Activated T-helper 2 cell treated with anti-CD3 and anti-CD28 coated beads, Interferon-gamma antibody, Interleukin-2, Interleukin-4, amounts not matched to agents 10 μg/mL and 5 μg/mL and 100 μg/mL, durations not matched to agents 14 hours and 24 hours and 36 hours (primary cell): ENCODE data around the gene PDE4D. TPM values are rescaled to one million over a fixed set of nuclear protein-coding genes. Genes with fewer than 3 reads are reported as not detected.

ENCODE experiments used
- DNase-seq: peaks from one replicate; pipeline ENCODE4 v3.0.0; 2021; ENCODE audit warnings: low spot score
- H3K27ac Mint-ChIP-seq: one replicate; pipeline ENCODE4 v1.8.0; 2021; ENCODE audit warnings: mixed read lengths
- H3K27me3 Mint-ChIP-seq: one replicate; pipeline ENCODE4 v1.8.0; 2021; ENCODE audit warnings: low read depth, mixed read lengths
- H3K36me3 Mint-ChIP-seq: one replicate; pipeline ENCODE4 v1.8.0; 2021; ENCODE audit warnings: low read depth, mixed read lengths
- H3K4me1 Mint-ChIP-seq: one replicate; pipeline ENCODE4 v1.8.0; 2021; ENCODE audit warnings: low read depth, mixed read lengths
- H3K4me3 Mint-ChIP-seq: one replicate; pipeline ENCODE4 v1.8.0; 2021; ENCODE audit warnings: low read depth, mild to moderate bottlenecking, moderate library complexity, mixed read lengths
- H3K9me3 Mint-ChIP-seq: one replicate; pipeline ENCODE4 v1.8.0; 2021; ENCODE audit warnings: mixed read lengths
- intact Hi-C: fragments of 100-400 bp; cut with micrococcal nuclease; formaldehyde crosslinking; loops from one replicate; pipeline ENCODE4 v1.15.1; 2023
- total RNA-seq: library from RNA; stranded (reverse); gene quantifications from 2 replicates; pipeline ENCODE4 v1.2.3, GENCODE V29; 2022

PDE4D gene
- total RNA-seq, 1 donor from 2014 or later: 102 TPM

DNA sequence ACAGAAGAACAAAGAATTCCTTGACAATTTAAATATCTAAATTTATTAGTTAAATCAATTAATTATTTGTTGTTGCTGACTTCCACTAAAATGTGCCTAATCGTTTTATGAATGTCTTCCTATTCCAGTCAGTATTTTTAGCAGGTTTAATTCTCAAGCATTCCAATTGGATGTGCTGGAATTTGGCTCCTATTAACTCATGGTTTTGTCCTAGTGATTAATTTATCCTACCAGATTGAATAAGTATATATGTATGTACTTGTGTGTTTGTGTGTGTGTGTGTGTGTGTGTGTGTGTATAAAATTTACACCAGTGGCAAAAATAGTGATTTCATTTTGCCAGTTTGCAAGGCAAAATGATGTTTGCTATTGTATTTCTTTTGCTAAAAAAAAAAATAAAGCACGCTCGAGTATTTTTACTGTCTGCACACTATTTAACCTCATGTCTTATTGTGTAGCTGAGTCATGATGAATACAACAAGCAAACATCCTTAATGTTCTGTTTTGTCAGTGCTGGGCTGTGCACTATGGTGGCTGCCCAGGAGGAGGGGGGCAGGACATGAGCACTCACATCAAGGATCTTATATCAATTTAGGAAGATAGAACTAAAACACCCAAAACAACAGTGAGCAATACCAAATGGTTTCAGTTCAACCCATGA lies 375.5 kb downstream of the PDE4D start:
- no peak for DNase-seq
- Mint-ChIP-seq H3K4me3 (no peak overlapping the region), H3K4me1 (no peaks in the 10 kb centered on the region), H3K9me3 (no peaks in the 10 kb centered on the region), H3K27me3 (no peaks in the 10 kb centered on the region), H3K27ac (no peak overlapping the region), H3K36me3 (no peaks in the 10 kb centered on the region)
- intact Hi-C loops: no loop called here

DNA sequence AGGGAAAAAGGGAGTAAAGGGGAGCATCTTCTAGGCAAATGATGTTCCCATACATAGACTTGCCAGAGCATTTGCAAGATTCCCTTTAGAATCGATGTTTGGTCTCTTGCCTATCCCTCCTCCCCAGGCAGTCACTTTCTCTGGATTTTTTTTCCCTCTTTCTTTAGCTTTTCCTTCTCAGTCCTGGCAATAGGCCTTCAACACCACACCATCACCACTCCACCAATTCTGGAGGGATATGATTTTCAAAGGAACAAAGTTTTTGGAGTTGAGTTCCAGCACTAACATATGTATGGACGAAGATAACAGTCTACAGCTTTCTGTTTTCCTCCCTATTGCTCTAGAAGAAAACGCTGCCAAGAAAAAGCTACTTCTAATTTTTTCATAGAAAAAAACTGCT lies 377.4 kb downstream of the PDE4D start:
- no peaks in the 10 kb centered on the region for H3K9me3 Mint-ChIP-seq
- H3K4me3 Mint-ChIP-seq: no peak overlapping the region
- no peak overlapping the region for H3K27ac Mint-ChIP-seq
- no peaks in the 10 kb centered on the region for H3K4me1 Mint-ChIP-seq
- peaks cover 2% of the 10 kb centered on the region for H3K27me3 Mint-ChIP-seq
- H3K36me3 Mint-ChIP-seq: no peaks in the 10 kb centered on the region
- intact Hi-C loops: no loop called here
- no peak for DNase-seq

DNA sequence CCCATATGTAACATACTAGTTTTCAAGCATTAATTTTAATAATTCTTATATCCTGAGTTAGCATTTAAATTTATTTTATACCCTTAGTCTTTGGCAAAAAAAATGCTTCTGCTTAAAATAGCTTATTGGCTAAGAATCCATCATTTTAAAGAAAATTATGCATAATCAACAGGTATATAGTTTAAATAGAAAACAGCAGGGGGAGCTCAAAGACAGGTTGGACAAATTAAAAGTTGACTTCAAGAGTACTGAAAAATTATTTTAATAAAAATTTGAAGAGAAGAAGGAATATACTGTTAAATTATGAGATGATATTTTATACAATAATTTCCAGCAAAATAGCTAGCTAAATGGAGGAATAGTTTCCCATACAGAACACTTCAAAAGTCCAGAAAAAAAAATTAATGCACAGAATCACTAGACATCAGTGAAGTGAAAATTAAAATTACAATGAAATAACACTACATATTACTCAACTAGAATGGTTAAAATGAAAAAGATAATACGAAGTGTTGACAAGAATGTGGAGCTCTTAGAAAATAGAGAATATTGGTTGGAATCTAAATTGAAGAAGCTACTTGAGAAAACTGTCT lies 387.1 kb downstream of the PDE4D start:
- Mint-ChIP-seq H3K4me3 (no peak overlapping the region), H3K4me1 (no peaks in the 10 kb centered on the region), H3K27ac (no peak overlapping the region), H3K27me3 (peaks cover 5% of the 10 kb centered on the region), H3K36me3 (no peaks in the 10 kb centered on the region), H3K9me3 (no peaks in the 10 kb centered on the region)
- DNase-seq: no peak
- intact Hi-C loops: loop anchor here (1.0 kb wide), 1 partner anchor 167 kb away; no protein-coding TSS in a partner anchor

DNA sequence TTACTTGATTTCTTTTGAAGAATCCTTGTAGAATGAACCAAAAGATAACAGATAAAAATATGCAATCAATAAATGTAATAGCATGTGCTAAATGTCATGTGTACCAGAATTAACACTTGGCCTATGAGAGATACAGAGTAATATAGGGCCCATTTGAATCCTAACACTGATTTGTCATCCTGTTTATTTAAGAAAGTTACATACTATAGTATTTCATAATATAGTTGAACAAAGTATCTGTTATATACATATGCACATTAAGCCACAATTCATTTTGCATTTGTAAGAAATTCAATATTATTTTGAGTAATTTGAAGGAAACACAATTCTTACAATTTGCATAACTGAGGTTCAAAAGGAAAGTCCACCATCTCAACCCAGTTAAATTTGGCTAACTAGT lies 389.5 kb downstream of the PDE4D start:
- H3K27me3 Mint-ChIP-seq: peaks cover 10% of the 10 kb centered on the region
- H3K27ac Mint-ChIP-seq: no peak overlapping the region
- intact Hi-C loops: no loop called here
- H3K36me3 Mint-ChIP-seq: no peaks in the 10 kb centered on the region
- DNase-seq: no peak
- H3K9me3 Mint-ChIP-seq: no peaks in the 10 kb centered on the region
- H3K4me1 Mint-ChIP-seq: no peaks in the 10 kb centered on the region
- H3K4me3 Mint-ChIP-seq: no peak overlapping the region

DNA sequence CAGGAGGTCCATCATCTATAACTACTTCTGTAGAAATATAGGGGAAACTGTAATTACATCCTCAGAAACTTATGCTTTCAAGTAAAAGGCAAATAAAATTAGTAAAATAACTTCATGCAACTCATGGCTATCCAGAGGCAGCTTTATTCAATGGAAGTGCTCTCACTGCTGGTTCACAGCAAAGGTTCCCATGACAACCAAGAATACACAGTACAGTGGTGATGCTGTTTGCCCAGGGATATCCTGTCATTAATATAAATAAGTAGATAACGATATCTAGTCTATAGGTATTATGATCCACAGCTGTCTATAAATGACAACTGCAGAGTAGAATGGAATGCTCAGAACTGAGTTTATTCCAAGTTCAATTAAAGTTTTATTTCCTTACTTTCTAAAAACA lies 390.3 kb downstream of the PDE4D start:
- Mint-ChIP-seq H3K9me3 (no peaks in the 10 kb centered on the region), H3K4me3 (no peak overlapping the region), H3K4me1 (no peaks in the 10 kb centered on the region), H3K36me3 (no peaks in the 10 kb centered on the region), H3K27ac (no peak overlapping the region), H3K27me3 (peaks cover 13% of the 10 kb centered on the region)
- DNase-seq: no peak
- intact Hi-C loops: no loop called here

DNA sequence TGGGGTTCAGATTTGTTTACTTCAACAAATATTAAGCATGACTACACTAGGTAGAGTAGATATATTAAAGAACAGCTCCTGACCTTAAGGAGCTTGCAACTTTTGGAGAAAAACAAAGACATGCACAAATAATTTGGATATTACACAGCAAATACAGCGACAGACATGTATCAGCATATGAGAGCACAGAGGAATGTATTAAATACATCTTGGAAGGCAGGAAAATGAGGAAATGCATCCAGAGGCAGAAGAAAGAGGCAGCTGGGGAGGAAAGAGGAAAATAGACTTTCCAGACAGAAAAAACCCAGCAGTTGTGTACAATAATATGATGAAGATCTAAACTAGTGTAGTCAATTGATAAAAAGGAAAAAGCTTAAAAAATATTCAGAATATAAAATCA lies 392.2 kb downstream of the PDE4D start:
- no peak for DNase-seq
- no peak overlapping the region for H3K4me3 Mint-ChIP-seq

DNA sequence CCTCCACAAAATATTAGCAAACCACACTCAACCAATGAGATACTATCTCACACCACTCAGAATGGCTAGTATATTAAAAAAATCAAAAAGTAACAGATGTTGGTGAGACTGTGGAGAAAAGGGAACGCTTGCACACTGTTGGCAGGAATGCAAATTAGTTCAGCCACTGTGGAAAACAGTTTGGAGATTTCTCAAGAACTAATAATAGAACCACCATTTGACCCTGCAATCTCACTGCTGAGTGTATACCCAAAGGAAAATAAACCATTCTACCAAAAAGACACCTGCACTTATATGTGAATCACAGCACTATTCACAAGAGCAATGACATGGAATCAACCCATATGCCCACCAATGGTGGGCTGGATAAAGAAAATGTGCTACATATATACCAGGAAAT lies 393.5 kb downstream of the PDE4D start:
- no peak for DNase-seq
- Mint-ChIP-seq H3K27ac (no peak overlapping the region), H3K36me3 (no peaks in the 10 kb centered on the region), H3K4me1 (no peaks in the 10 kb centered on the region), H3K4me3 (no peak overlapping the region), H3K9me3 (no peaks in the 10 kb centered on the region), H3K27me3 (peaks cover 15% of the 10 kb centered on the region)
- intact Hi-C loops: no loop called here

More for the DNA sequence above, 392.2 kb downstream of the PDE4D start:
- Mint-ChIP-seq H3K27me3 (peaks cover 15% of the 10 kb centered on the region), H3K36me3 (no peaks in the 10 kb centered on the region), H3K4me1 (no peaks in the 10 kb centered on the region), H3K9me3 (no peaks in the 10 kb centered on the region), H3K27ac (no peak overlapping the region)
- intact Hi-C loops: no loop called here

DNA sequence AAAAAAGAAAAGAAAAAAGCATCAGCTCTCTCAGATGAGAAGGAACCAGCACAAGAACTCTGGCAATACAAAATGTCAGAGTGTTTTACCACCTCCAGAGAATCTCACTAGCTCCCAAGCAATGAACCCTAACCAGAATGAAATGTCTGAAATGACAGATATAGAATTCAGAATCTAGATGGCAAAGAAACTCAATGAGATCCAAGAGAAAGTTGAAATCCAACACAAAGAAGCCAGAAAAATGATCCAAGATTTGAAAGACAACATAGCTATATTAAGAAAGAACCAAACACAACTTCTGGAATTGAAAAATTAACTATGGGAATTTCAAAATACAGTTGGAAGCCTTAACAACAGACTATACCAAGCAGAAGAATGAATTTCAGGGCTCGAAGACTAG lies 396.3 kb downstream of the PDE4D start:
- no peaks in the 10 kb centered on the region for H3K9me3 Mint-ChIP-seq
- no peak for DNase-seq
- no peak overlapping the region for H3K4me3 Mint-ChIP-seq
- H3K27ac Mint-ChIP-seq: no peak overlapping the region
- peaks cover 15% of the 10 kb centered on the region for H3K27me3 Mint-ChIP-seq
- intact Hi-C loops: loop anchor here (2.0 to 5.0 kb wide), 2 partner anchors 106 to 310 kb away; no protein-coding TSS in a partner anchor
- H3K36me3 Mint-ChIP-seq: no peaks in the 10 kb centered on the region
- H3K4me1 Mint-ChIP-seq: no peaks in the 10 kb centered on the region

DNA sequence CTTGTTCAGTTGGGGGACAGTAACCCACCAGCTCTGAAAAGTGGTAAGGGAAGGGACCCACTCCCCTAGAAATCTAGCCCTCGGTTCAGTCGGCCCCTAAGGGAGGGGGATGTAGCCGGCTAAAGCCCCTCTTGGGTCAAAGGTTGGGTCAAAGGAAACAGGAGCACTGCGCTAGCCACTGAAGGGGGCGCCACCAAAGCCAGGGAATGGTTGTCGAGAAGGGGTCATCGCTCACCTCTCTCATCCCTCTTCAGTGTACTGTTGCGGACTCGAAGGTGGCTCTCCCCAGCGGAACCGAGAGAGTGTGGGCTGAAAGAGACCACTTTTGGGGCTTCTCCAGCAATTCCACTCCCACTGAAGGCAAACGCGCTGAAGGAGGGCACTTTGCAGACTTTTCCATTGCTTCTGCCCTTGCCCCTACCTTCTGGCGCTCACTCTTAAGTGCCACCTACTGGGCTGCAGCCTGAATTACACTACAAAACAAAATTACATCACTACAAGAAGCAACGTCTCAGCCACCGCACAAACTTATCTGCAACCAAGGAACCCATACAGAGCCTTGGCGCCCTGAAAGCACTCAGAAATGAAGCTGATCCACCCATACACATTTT lies 396.9 kb downstream of the PDE4D start:
- no peaks in the 10 kb centered on the region for H3K9me3 Mint-ChIP-seq
- peaks cover 12% of the 10 kb centered on the region for H3K27me3 Mint-ChIP-seq
- H3K4me3 Mint-ChIP-seq: no peak overlapping the region
- H3K36me3 Mint-ChIP-seq: no peaks in the 10 kb centered on the region
- no peaks in the 10 kb centered on the region for H3K4me1 Mint-ChIP-seq
- intact Hi-C loops: loop anchor here (2.0 to 5.0 kb wide), 2 partner anchors 106 to 309 kb away; no protein-coding TSS in a partner anchor
- DNase-seq: no peak
- H3K27ac Mint-ChIP-seq: no peak overlapping the region

DNA sequence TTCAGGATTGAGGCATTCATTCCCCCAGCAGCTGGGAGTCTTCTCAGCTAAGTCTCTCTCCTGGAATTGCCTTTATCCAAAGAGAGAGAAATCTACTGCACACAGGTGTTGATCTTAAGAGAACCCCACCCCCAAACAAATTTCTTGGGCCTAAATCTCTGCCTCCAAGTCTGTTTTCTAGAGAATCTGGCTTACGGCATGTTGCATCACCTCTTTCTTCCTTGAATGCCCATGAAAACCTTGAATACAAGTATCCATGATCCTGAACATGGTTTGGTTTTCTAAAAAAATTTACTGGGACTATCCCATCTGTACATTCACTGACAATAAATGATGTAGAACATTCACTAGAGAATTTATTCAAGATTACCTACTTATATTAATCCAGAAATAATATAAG lies 401.6 kb downstream of the PDE4D start:
- Mint-ChIP-seq H3K4me1 (peaks cover 2% of the 10 kb centered on the region), H3K36me3 (no peaks in the 10 kb centered on the region), H3K4me3 (no peak overlapping the region), H3K9me3 (no peaks in the 10 kb centered on the region), H3K27me3 (peaks cover 3% of the 10 kb centered on the region), H3K27ac (no peak overlapping the region)
- intact Hi-C loops: no loop called here
- DNase-seq: no peak

DNA sequence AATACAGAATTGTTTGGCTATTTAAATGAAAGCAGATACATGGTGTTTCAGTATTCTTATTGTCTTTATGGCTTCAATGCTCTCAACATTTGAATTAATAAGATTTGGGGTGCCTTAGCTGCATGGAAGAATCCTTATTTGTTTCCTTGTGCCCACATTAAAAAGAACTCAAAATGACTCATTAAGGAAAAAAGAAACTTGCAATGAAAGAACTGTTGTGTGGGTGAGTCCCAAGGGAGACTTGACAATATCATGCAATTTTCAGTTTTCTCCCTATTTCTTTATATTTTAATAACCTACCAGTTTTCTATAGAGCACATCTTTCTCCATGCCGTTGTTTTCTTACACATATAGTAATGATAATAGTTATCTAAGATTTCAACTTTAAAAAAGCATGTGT lies 404.0 kb downstream of the PDE4D start:
- Mint-ChIP-seq H3K9me3 (no peaks in the 10 kb centered on the region), H3K4me3 (no peak overlapping the region), H3K27me3 (peaks cover 4% of the 10 kb centered on the region), H3K4me1 (peaks cover 11% of the 10 kb centered on the region), H3K27ac (no peak overlapping the region), H3K36me3 (no peaks in the 10 kb centered on the region)
- DNase-seq: no peak
- intact Hi-C loops: loop anchor here (5.0 kb wide), 1 partner anchor 308 kb away; no protein-coding TSS in a partner anchor

DNA sequence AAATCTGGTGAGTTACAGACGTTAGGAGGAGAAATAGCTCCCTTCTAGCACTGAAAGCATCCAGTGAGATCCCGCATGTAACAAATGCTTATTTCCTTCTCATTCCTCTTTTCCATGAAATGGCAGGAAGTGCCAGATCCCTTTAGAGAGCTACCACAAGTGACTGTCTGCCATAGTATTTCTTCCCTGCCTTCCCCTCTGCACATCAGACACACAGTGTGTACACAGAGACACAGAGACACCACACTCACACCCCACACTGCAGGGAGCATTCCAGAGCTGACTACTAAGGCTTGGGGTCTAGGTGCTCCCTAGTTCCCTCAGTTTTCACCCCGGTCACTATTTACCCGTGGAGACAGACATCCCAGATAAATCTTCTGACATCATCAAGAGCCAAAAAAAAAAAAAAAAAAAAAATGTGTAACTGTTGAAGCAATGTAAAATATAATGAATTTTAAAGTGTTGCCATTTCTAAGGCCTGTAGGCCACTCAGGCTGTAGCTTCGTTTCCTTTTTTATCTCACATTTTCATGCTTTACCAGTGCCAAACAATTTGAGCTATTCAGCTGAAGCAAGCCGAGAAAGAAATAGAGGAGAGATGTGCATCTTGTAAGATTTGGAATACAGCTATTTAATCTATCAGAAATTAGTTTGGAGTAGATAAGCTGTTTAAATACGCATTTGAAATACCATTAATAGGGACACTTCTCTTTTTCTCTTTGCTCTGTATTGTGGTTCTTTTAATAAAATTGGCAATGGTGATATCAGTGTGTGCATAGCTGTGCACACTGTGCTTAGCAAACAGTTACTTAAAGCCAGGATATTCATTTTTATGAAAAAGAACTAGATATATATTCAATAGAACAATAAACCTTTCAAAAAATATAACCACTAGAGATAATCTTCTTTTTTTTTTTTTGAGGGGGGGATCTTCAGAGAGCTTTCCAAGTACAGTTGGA lies 405.5 kb downstream of the PDE4D start:
- Mint-ChIP-seq H3K27ac (no peak overlapping the region), H3K27me3 (peaks cover 4% of the 10 kb centered on the region), H3K4me1 (peaks cover 20% of the 10 kb centered on the region), H3K4me3 (no peak overlapping the region), H3K36me3 (no peaks in the 10 kb centered on the region), H3K9me3 (no peaks in the 10 kb centered on the region)
- intact Hi-C loops: loop anchor here (5.0 kb wide), 1 partner anchor 309 kb away; no protein-coding TSS in a partner anchor
- no peak for DNase-seq
